Activated CD4-positive, alpha-beta T cell treated with anti-CD3 and anti-CD28 coated beads, Interleukin-2, amount 10 ng/mL, durations not matched to agents 7 days and 5 days (primary cell): ENCODE data around the gene TADA3. TPM values are rescaled to one million over a fixed set of nuclear protein-coding genes. Genes with fewer than 3 reads are reported as not detected.

Source experiments
- CTCF ChIA-PET: fragments of 350-600 bp; sonication (Branson Sonifier 250); formaldehyde crosslinking; loops from one replicate; lab custom pipeline; 2021; ENCODE audit warnings: antibody characterized with exemption; lab: Charles Lee
- POLR2A ChIA-PET: fragments of 350-600 bp; sonication (Branson Sonifier 250); formaldehyde crosslinking; loops from one replicate; lab custom pipeline; 2021; ENCODE audit warnings: antibody characterized with exemption; lab: Charles Lee
- DNase-seq: peaks from one replicate; pipeline ENCODE4 v3.0.0-alpha.2; 2020
- H3K27ac Mint-ChIP-seq: one replicate; pipeline ENCODE4 v1.8.0; 2021; ENCODE audit warnings: mild to moderate bottlenecking, moderate library complexity, mixed read lengths
- H3K27me3 Mint-ChIP-seq: one replicate; pipeline ENCODE4 v1.8.0; 2021; ENCODE audit warnings: mixed read lengths
- H3K36me3 Mint-ChIP-seq: one replicate; pipeline ENCODE4 v1.8.0; 2021; ENCODE audit warnings: low read depth, mixed read lengths
- H3K4me1 Mint-ChIP-seq: one replicate; pipeline ENCODE4 v1.8.0; 2021; ENCODE audit warnings: mixed read lengths
- H3K4me3 Mint-ChIP-seq: one replicate; pipeline ENCODE4 v1.8.0; 2021; ENCODE audit warnings: mild to moderate bottlenecking, moderate library complexity, mixed read lengths
- H3K9me3 Mint-ChIP-seq: one replicate; pipeline ENCODE4 v1.8.0; 2021; ENCODE audit warnings: mixed read lengths
- total RNA-seq, 2 experiments: library from RNA; stranded (reverse); gene quantifications; one replicate each; pipeline ENCODE4 v1.2.3, GENCODE V29; 2021

Gene TADA3
- total RNA-seq, 2 experiments from 2014 or later, result 77.6 to 82.3 TPM

DNA sequence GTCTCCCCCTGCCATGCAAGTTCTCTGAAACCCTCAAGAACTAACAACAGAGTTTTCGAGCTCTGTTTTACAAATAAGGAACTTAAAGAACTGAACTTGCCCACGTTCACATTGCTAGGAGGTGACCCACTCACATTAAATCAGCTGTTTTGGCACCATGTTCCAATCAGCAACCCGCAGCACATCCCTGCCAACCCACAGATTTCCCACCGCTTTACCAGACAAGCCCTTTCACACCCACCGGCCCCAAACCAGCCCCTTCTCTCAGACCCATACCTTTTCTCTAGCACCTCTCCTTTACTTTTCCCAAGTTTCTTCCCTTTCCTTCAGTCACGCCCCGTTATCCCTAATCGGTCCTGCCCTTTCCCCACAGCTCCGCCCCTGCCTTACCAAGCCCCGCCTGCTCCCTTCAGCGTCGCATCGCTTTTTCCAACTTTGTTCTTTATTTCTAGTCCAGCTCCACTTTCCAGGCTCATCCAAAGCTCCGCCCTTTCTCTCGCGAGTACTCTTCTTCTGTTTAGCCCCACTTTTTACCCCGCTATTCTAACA, 61.5 kb downstream of the TADA3 start:
- CTCF ChIA-PET, result interaction anchor here (1.0 to 9.2 kb wide), 2 partner anchors 16 to 51 kb away, joined by 3 to 93 read pairs; partner anchors contain the start of gene OGG1
- no peak for DNase-seq

More for the DNA sequence above, 61.5 kb downstream of the TADA3 start:
- no peaks in the 10 kb centered on the region for H3K9me3 Mint-ChIP-seq
- no peaks in the 10 kb centered on the region for H3K27me3 Mint-ChIP-seq
- POLR2A ChIA-PET, result no interaction called here
- H3K27ac Mint-ChIP-seq, result peak overlapping the region; percentile 96
- H3K4me1 Mint-ChIP-seq, result peaks cover 63% of the 10 kb centered on the region
- peak overlapping the region; percentile 86 for H3K4me3 Mint-ChIP-seq
- H3K36me3 Mint-ChIP-seq, result peaks cover 27% of the 10 kb centered on the region

Other genes starting within 250 kb of the TADA3 start
- gene LHFPL4, start 238.7 kb downstream of the TADA3 start, total RNA-seq, result not detected
- 10 to 100 TPM; 50.2 to 51.5 TPM for gene MTMR14, start 143.0 kb downstream of the TADA3 start, total RNA-seq
- gene CPNE9, start 88.6 kb downstream of the TADA3 start, total RNA-seq, result under 1 TPM in 1 of 2 experiments, not detected in 1; 0.25 TPM
- gene BRPF1, start 60.7 kb downstream of the TADA3 start, total RNA-seq, result 10 to 100 TPM; 51.3 to 51.6 TPM
- 10 to 100 TPM; 42.3 to 47.9 TPM for gene OGG1, start 42.5 kb downstream of the TADA3 start, total RNA-seq
- gene CAMK1, start 22.5 kb downstream of the TADA3 start, total RNA-seq, result 10 to 100 TPM; 18.8 to 19.0 TPM
- gene ARPC4, start 609 bp upstream of the TADA3 start, total RNA-seq, result 100 to 1,000 TPM; 258 to 299 TPM
- gene TTLL3, start 17.8 kb upstream of the TADA3 start, total RNA-seq, result 10 to 100 TPM; 51.1 to 55.3 TPM
- gene RPUSD3, start 51.5 kb upstream of the TADA3 start, total RNA-seq, result 10 to 100 TPM; 49.8 to 49.9 TPM
- not detected for gene CIDEC, start 87.8 kb upstream of the TADA3 start, total RNA-seq
- 10 to 100 TPM; 29.6 to 30.6 TPM for gene JAGN1, start 98.1 kb upstream of the TADA3 start, total RNA-seq
- gene IL17RE, start 110.4 kb upstream of the TADA3 start, total RNA-seq, result 1 to 10 TPM; 1.5 to 2.7 TPM
- under 1 TPM; 0.32 to 0.52 TPM for gene IL17RC, start 124.6 kb upstream of the TADA3 start, total RNA-seq
- gene CRELD1, start 141.4 kb upstream of the TADA3 start, total RNA-seq, result 10 to 100 TPM; 13.9 to 16.0 TPM
- gene PRRT3, start 159.9 kb upstream of the TADA3 start, total RNA-seq, result 1 to 10 TPM; 4.8 to 5.5 TPM
- 10 to 100 TPM; 53.8 to 55.0 TPM for gene EMC3, start 194.4 kb upstream of the TADA3 start, total RNA-seq
- gene FANCD2, start 234.0 kb upstream of the TADA3 start, total RNA-seq, result 10 to 100 TPM; 61.2 to 68.1 TPM